Lower lobe of right lung (tissue), 2 donors: Measurements from ENCODE around the gene ENGASE. TPM values are rescaled to one million over a fixed set of nuclear protein-coding genes. Genes with fewer than 3 reads are reported as not detected.

ENCODE experiments used
- ATAC-seq, 2 donors: fragments of 200-7000 bp; cut with Tn5 transposase; one replicate each; pipeline ENCODE4 v1.9.1; 2020 to 2022; ENCODE audit warnings: mild to moderate bottlenecking in 2 of 2, moderate library complexity in 2 of 2
- DNase-seq: peaks from one replicate; pipeline ENCODE4 v3.0.0-alpha.2; 2020
- H3K27ac ChIP-seq: fragments of 200-600 bp; one replicate; pipeline ENCODE4 v1.8.0; 2022
- H3K27me3 ChIP-seq: fragments of 200-600 bp; one replicate; pipeline ENCODE4 v1.8.0; 2022; ENCODE audit warnings: low read depth
- H3K36me3 ChIP-seq: fragments of 200-600 bp; one replicate; pipeline ENCODE4 v1.8.0; 2022; ENCODE audit warnings: mild to moderate bottlenecking
- H3K4me1 ChIP-seq: fragments of 200-600 bp; one replicate; pipeline ENCODE4 v1.8.0; 2022
- H3K4me3 ChIP-seq: fragments of 200-600 bp; one replicate; pipeline ENCODE4 v1.8.0; 2022; ENCODE audit warnings: mild to moderate bottlenecking
- H3K9me3 ChIP-seq: fragments of 200-600 bp; one replicate; pipeline ENCODE4 v1.8.0; 2022
- CTCF ChIP-seq: fragments of 200-600 bp; IDR thresholded peaks from one replicate; pipeline ENCODE4 v1.8.0; 2022; ENCODE audit warnings: antibody characterized with exemption, mild to moderate bottlenecking
- intact Hi-C: fragments of 100-400 bp; cut with DNase I; formaldehyde crosslinking; loops from one replicate; pipeline ENCODE4 v1.11.0; 2022
- total RNA-seq: library from RNA; stranded (reverse); fragmentation: NEBNext Ultra II Directional; extraction: Animal tissue kit (Norgen Biotek cat#: 25700); gene quantifications from one replicate; pipeline ENCODE4 v1.2.1, GENCODE V29; 2021
- donor health status: DM: no; HTN: yes; CAD: no; lungs with severe emphysema.

ENGASE gene
- total RNA-seq, 1 donor from 2014 or later, result 56.4 TPM

DNA sequence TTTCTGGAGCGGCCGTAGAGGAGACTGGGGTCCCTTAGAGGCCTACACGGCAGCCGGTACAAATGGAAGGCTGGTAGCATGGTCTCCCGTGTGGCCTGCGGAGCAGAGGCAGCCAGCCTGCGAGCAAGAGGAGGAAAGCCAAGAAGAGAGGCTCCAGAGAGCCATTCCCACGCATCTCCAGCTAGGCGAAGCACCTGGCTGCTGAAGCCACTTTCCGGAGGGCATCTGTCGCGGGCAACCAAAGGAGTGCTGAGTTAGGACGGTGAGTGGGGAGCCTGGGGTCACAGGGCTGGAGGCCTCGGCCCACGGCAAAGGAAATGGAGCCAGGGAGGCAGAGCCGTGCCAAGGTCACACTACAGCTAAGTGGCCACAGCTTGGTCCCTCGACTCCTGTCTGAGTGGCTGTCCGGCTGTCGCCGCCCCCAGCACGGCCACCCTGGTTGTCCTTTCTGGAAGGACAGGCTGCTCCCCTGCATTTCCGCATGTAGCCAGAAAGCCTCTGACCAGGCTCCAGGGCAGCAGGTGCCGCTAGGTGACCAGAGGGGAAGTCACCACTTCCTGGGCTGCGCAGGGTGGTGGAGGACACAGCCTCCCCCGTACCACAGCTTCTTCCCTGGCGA, 33.7 kb downstream of the ENGASE start:
- H3K4me3 ChIP-seq, result no peak overlapping the region
- intact Hi-C loops, result no loop called here
- DNase-seq (no peak), ATAC-seq (no peak)
- H3K36me3 ChIP-seq, result no peaks in the 10 kb centered on the region
- H3K4me1 ChIP-seq, result no peaks in the 10 kb centered on the region
- no peak overlapping the region for H3K27ac ChIP-seq
- no peaks in the 10 kb centered on the region for H3K9me3 ChIP-seq
- TF ChIP-seq CTCF, result no peak
- H3K27me3 ChIP-seq, result peaks cover 12% of the 10 kb centered on the region

DNA sequence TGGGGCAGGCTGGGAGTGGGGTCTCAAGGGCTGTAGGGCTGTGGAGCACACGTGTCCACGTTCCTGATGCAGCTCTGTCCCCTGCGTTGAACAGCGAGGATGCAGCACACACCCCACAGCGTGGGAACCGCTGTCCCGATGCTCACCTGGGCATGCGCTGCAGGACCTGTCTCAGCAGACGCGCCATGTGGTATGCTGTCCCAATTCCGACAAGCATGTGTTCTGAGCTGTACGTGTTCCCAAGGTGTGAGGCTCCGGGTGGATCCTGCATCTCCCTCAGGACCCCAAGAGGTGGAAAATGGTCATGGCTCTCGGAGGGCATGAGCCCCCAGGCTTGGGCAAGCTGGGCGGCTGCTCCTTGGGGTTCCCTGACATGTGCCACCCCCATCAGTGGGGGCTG, 34.2 kb downstream of the ENGASE start:
- Histone ChIP-seq H3K4me1 (no peaks in the 10 kb centered on the region), H3K27ac (no peak overlapping the region), H3K36me3 (no peaks in the 10 kb centered on the region), H3K4me3 (no peak overlapping the region), H3K27me3 (peaks cover 9% of the 10 kb centered on the region), H3K9me3 (no peaks in the 10 kb centered on the region)
- TF ChIP-seq CTCF, result no peak
- DNase-seq, result no peak
- intact Hi-C loops, result no loop called here
- ATAC-seq, result no peak

- ATAC-seq (no peak), DNase-seq (no peak)
- Histone ChIP-seq H3K27me3 (peaks cover 3% of the 10 kb centered on the region), H3K4me1 (peaks cover 6% of the 10 kb centered on the region), H3K36me3 (no peaks in the 10 kb centered on the region), H3K9me3 (no peaks in the 10 kb centered on the region), H3K27ac (no peak overlapping the region), H3K4me3 (no peak overlapping the region)
- intact Hi-C loops, result no loop called here
- TF ChIP-seq CTCF, result no peak
Observed at GRCh38 chr17:79109584-79109983, 35.0 kb downstream of the ENGASE start.

GRCh38 chr17:79111097-79111496, 36.5 kb downstream of the ENGASE start:
- DNase-seq (no peak), ATAC-seq (no peak)
- Histone ChIP-seq H3K9me3 (no peaks in the 10 kb centered on the region), H3K4me3 (no peak overlapping the region), H3K4me1 (peaks cover 17% of the 10 kb centered on the region), H3K36me3 (no peaks in the 10 kb centered on the region), H3K27me3 (peaks cover 5% of the 10 kb centered on the region), H3K27ac (no peak overlapping the region)
- no peak for TF ChIP-seq CTCF
- intact Hi-C loops, result no loop called here

GRCh38 chr17:79112471-79112870, 37.8 kb downstream of the ENGASE start:
- Histone ChIP-seq H3K9me3 (no peaks in the 10 kb centered on the region), H3K4me3 (no peak overlapping the region), H3K4me1 (peaks cover 17% of the 10 kb centered on the region), H3K27me3 (peaks cover 7% of the 10 kb centered on the region), H3K36me3 (no peaks in the 10 kb centered on the region), H3K27ac (no peak overlapping the region)
- DNase-seq (no peak), ATAC-seq (no peak)
- TF ChIP-seq CTCF, result no peak
- intact Hi-C loops, result no loop called here
